Hematopoietic multipotent progenitor cell (in vitro differentiated cells): Measurements from ENCODE around the gene TBC1D7. TPM values are rescaled to one million over a fixed set of nuclear protein-coding genes. Genes with fewer than 3 reads are reported as not detected.

Experiments
- DNase-seq, 3 donors: peaks; one replicate each; pipeline ENCODE4 v3.0.0-alpha.2; 2011 to 2015; ENCODE audit warnings: low read depth in 2 of 3, low spot score in 2 of 3
- total RNA-seq: library from RNA; depleted of rRNA; stranded (reverse); fragments of >200 nt; gene quantifications from one replicate; pipeline ENCODE4 v1.2.3, GENCODE V29; 2012

The TBC1D7 gene
- total RNA-seq, 1 donor = 14.0 TPM

DNA sequence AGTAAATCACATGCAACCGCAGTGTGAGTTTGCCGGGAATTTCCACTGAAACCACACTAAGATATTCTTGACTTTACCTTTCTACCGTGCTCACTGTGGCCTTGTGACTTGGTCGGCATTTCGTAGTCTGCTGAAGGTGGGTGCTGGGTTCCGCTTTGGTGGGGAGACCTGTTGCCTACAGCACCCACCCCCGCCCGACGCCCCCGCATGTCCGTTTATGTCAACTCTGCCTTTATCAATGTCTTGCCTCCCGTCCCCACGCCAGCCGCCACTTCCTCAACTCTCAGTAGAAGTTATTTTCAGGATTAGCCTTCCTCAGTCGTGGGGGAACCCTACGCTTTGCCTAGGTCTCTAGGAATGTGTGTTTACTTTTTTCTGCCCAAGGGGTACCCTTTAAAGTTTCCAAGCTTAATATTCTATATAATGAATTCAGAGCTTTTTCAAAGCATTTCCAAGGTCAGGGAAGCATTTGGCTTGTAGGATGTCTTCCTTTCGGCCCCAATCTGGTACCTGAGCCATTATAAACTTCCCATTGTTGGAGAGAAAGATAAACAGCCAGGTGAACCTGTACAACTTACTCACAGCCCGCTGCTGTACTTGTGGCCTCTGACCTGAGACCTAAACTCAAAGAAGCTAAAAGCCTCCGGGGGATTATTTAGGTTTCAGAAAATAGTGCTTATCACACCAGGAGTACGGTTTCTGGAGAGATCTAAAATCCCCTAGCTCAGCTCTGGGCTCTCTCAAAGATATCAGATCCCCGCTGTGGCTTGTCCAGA is 54.2 kb downstream of the TBC1D7 start:
- DNase-seq = peak; percentile 9 to 90 (median 86)

GRCh38 chr6:13273202-13273930 is 55.0 kb downstream of the TBC1D7 start:
- no peak for DNase-seq

DNA sequence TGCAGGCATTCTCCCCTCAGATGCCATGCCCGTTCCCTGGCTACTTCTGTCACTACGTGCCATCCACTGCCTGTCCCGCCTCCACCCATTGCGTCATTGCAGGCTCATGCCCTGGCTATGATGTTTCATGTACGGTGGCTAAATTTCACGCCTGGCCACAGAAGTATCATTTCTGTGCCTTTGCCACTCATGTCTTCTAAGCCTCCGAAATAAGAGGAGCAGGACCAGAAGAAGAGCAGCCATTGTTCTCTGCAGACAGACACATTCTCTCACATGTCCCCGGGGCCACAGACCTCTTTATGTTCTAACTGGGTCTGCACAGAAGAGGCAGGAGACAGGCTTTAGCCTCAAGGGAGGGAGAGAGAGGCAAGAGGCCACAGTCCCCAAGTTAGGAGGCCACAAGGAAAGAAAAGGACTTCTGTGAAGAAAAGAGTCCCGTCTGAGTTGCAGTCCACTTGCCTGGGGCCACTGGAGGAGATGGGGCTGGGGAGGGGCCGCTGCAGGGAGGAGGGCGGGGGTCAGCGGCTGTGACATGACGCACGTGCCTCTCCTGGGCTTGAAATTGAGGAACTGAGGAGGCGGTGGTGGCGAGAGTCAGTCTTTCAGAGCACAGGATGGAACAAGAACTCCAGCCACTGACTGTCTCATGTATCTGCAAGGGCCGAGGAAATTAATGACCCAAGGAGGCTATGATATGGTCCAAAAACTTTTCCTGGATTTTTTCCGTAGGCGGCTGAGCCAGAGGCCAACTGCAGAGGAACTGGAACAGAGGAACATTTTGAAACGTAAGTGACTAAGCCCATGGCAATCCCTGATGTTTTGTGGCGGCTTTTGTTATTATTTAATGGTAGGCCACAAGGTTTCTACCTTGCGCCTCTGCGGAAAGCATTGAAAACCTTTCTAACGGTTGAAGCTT is 55.9 kb downstream of the TBC1D7 start:
- DNase-seq = peak in 2 of 3 donors; percentile 72 to 82

- no peak for DNase-seq
These were observed 59.3 kb downstream of the TBC1D7 start for GRCh38 chr6:13268913-13269518.

DNA sequence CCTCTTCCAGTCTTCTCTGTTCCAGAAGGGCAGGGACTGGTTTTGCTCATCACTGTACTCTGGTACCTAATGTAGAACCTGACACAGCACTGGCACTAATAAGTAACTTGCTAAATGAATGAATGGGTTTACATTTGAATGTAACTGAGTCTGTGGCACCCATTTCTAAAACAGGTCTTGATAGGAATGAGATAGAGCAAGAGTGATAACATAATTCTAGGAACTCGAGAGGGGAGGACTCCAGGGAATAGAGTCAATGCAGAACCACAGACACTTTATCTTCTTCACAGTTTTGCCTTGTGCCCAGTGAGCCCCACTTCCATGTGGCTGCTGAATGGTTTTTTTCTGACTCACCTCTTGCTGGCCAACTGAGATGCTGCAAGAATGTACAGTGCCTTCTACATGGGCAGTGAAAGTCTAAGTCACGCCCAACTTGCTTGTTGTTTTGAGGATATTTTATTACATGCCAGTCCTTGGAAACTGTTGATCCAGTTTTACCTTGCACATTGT is 61.1 kb downstream of the TBC1D7 start:
- no peak for DNase-seq

- no peak for DNase-seq
These were observed 64.7 kb downstream of the TBC1D7 start for GRCh38 chr6:13263669-13264068.

- DNase-seq = no peak
These were observed 65.8 kb downstream of the TBC1D7 start for GRCh38 chr6:13262302-13263230.

DNA sequence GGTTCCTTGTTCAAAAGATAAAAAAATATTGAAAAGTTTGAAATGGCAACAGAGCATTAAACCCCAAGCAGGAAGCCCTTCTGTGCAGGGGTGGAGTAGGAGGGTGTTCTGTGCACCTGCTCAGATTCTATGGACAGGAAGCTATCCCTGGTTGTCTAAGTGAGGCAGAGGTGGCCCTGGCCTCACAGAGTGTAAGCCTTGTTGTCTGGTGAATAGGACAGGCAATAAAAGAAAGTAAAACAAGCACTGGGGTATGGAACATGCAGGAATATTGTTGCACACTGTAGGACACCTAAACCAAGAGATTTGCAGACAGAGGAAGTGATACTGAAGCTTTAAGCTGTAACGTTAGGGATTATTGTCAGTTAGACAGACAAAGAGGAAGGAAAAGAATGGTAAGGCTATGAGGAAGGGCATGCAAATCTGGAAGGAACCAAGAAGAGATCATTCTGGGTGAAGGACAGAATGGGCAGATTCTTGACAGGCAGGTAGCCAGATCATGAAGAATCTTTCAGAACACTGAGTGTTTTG is 66.8 kb downstream of the TBC1D7 start:
- DNase-seq = peak in 1 of 3 donors; percentile 62

DNA sequence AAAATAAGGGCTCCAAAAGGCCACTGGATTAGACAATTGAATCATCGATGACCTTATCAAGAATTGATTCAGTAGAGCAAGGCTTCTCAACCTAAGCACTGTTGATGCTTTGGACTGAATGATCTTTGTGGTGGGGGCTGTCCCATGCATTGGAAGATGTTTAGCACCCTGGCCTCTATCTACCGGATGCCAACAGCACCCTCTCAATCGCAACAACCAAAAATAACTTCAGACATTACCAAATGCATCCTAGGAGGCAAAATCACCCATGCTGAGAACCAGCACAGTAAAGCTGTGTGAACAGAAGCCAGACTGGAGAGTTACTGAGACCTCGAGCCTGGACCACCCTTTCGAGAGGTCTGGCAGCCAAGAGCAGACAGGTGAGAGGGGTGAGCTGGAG is 67.5 kb downstream of the TBC1D7 start:
- DNase-seq = no peak

GRCh38 chr6:13260101-13260598 is 68.2 kb downstream of the TBC1D7 start:
- no peak for DNase-seq

- no peak for DNase-seq
These were observed 68.9 kb downstream of the TBC1D7 start for GRCh38 chr6:13259393-13259792.

- DNase-seq = no peak
These were observed 71.9 kb downstream of the TBC1D7 start for GRCh38 chr6:13256266-13257001.

Other genes with a start within 250 kb of the TBC1D7 start
- 17.5 TPM for gene GFOD1, start 159.1 kb upstream of the TBC1D7 start, total RNA-seq
- 10.5 TPM for gene SIRT5, start 246.1 kb upstream of the TBC1D7 start, total RNA-seq